Coronary artery (tissue), 2 donors: Measurements from ENCODE around the gene PHOSPHO1.

Experiments
- DNase-seq: peaks from one replicate; pipeline ENCODE4 v3.0.0-alpha.2; 2017; ENCODE audit warnings: low spot score
- H3K27ac ChIP-seq, 2 donors: fragments of 200-600 bp; sonication (generic); one replicate each; pipeline ENCODE4 v1.5.1; 2016 to 2019
- H3K4me3 ChIP-seq: fragments of 200-600 bp; sonication (generic); 2 replicates; pipeline ENCODE4 v1.5.1; 2016; ENCODE audit warnings: mild to moderate bottlenecking, moderate library complexity
- CTCF ChIP-seq: fragments of 200-600 bp; sonication (generic); IDR thresholded peaks from one replicate; pipeline ENCODE4 v1.5.1; 2019; ENCODE audit warnings: antibody characterized with exemption

Gene PHOSPHO1

DNA sequence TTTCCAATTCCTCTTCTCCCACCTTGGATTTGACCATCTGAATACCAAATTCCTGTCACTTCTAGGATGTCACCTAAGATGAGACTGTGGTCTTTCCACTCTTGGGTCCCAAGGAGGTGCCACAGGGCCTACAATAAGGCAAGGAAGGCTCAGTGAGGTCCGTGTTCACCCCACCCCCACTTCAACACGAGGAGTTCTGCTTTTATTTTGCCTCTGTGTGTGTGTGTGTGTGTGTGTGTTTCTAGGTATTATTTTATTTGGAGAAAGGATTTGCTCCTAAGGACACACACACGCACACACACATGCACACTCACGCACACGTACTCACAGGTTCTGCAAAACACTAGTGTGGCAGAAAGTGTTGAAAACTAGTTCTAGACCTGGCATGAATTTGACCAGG is 24.5 kb upstream of the PHOSPHO1 start:
- no peak overlapping the region for H3K4me3 ChIP-seq
- no peak overlapping the region for H3K27ac ChIP-seq
- DNase-seq: no peak
- TF ChIP-seq CTCF: no peak

DNA sequence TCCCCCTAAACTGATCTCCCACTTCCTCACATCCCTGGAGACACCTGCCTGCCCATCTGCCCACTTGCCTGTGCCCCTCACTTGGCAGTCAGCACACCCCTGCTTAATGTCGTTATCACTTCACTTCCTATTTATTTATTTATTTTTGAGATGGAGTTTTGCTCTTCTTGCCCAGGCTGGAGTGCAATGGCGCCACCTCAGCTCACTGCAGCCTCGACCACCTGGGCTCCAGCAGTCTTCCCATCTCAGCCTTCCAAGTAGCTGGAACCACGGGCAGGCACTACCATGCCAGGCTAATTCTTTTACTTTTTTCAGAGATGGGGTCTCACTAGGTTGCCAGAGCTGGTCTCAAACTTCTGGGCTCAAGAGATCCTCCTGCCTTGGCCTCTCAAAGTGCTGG is 23.5 kb upstream of the PHOSPHO1 start:
- TF ChIP-seq CTCF: no peak
- Histone ChIP-seq H3K4me3 (no peak overlapping the region), H3K27ac (no peak overlapping the region)

DNA sequence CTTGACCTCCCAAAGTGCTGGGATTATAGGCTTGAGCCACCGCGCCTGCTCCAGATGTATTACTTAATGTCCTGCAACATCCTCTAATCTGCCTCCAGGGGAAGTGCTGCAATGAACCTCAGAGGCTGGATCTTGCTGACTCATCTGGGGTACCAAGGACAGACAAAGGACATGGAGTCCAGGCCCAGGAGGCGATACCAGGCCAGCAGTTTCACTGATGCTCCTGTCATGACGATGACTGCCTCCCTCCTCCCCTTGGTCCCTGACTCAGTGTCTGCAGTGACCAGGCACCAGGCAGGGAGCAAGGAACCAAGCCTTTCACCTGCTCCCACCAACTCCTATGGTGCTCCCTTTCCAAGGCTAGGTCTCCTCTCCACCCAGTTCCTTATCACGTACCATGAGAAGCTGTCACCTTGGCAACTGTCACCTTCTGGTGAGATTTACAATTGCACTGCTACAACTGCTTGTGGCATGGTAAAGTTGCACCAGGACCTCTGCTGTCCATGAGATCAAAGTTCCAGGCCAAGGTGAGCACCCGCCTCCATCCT is 21.6 kb upstream of the PHOSPHO1 start:
- no peak for TF ChIP-seq CTCF
- no peak for DNase-seq
- H3K27ac ChIP-seq: no peak overlapping the region
- no peak overlapping the region for H3K4me3 ChIP-seq

More for the DNA sequence above, 23.5 kb upstream of the PHOSPHO1 start:
- no peak for DNase-seq

DNA sequence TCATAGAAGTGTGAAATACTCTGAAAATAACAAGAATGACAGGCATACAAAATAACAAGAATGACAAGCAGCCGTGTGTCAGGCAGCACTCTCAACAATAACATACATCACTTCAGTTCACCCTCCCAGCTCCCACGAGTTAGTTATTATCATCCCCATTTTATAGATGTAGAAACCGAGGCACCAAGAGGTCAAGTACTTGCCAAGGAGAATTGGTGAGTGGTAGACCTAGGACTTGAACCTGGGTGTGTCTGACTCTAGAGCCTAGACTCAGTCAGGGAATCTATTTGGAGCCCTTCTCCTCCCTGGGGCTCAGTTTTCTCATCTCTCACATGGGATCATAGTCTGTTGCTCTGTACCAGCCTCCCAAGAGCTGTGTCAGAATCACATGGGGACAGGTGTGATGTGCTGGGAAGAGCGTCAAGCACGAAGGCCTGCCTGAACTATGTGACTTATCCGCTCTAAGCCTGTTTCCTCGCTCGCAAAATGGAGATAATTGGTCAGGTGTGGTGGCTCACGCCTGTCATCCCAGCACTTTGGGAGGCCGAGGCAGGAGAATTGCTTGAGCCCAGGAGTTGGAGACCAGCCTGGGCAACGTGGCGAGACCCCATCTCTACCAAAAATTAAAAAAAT is 19.4 kb upstream of the PHOSPHO1 start:
- TF ChIP-seq CTCF: no peak
- no peak overlapping the region for H3K4me3 ChIP-seq
- H3K27ac ChIP-seq: no peak overlapping the region
- DNase-seq: no peak

DNA sequence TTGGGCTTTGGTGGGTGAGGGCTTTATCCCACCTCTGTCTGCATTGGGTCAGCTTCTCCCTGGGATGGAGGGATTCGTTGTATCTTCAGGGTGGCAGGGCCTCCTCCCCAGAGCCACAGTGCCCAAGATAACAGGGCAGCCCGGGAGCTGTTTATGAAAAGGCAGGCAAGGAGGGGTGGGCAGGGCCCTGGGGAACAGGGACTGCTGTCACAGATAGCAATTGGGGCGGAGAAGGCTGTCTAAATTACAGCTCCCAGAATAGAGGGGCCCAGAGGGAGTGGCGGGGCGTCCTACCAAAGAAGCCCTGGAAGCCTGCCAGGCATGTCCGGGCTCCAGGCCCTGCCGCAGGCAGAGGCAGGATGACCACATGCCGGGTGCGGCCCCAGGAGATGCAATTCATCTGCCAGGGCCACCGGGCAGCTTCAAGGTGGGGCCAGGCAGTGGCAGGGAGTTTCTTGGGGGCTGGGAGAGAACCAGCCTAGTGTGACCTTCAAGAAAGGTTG is 18.8 kb upstream of the PHOSPHO1 start:
- no peak for DNase-seq
- TF ChIP-seq CTCF: no peak
- Histone ChIP-seq H3K4me3 (no peak overlapping the region), H3K27ac (no peak overlapping the region)

DNA sequence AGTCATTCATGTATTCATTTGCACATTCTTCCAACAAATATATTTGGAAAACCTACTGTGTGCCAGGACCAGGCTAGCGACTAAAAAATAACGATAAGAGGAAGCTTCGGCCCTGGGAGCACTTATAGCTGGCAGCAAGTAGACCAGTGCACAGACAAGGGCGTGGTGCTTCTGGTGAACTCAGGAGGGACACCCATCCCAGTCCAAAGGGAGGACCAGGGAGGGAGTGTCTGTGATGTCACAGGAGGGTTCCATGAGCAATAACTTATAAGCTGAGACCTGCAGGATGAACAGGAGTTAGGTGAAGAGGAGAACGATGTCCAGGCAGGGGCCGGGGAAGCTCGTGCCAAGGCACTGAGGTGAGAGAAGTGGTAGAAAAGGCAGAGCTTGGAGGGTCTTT is 17.4 kb upstream of the PHOSPHO1 start:
- H3K27ac ChIP-seq: no peak overlapping the region
- DNase-seq: no peak
- TF ChIP-seq CTCF: no peak
- no peak overlapping the region for H3K4me3 ChIP-seq

GRCh38 chr17:49244839-49245238 is 14.3 kb upstream of the PHOSPHO1 start:
- no peak overlapping the region for H3K27ac ChIP-seq
- TF ChIP-seq CTCF: no peak
- H3K4me3 ChIP-seq: no peak overlapping the region
- DNase-seq: no peak
